ENCODE results near the gene LHPP.

The LHPP gene

GRCh38 chr10:124419635-124420034 lies 42.0 kb upstream of the LHPP start:
- TF ChIP-seq, protein P1, sequence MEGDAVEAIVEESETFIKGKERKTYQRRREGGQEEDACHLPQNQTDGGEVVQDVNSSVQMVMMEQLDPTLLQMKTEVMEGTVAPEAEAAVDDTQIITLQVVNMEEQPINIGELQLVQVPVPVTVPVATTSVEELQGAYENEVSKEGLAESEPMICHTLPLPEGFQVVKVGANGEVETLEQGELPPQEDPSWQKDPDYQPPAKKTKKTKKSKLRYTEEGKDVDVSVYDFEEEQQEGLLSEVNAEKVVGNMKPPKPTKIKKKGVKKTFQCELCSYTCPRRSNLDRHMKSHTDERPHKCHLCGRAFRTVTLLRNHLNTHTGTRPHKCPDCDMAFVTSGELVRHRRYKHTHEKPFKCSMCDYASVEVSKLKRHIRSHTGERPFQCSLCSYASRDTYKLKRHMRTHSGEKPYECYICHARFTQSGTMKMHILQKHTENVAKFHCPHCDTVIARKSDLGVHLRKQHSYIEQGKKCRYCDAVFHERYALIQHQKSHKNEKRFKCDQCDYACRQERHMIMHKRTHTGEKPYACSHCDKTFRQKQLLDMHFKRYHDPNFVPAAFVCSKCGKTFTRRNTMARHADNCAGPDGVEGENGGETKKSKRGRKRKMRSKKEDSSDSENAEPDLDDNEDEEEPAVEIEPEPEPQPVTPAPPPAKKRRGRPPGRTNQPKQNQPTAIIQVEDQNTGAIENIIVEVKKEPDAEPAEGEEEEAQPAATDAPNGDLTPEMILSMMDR (IDR thresholded peaks at IDR 0.05; ENCODE audit: low read depth, low read length): no peak
- no peak for DNase-seq (ENCODE audit: extremely low read depth, low read depth)

DNA sequence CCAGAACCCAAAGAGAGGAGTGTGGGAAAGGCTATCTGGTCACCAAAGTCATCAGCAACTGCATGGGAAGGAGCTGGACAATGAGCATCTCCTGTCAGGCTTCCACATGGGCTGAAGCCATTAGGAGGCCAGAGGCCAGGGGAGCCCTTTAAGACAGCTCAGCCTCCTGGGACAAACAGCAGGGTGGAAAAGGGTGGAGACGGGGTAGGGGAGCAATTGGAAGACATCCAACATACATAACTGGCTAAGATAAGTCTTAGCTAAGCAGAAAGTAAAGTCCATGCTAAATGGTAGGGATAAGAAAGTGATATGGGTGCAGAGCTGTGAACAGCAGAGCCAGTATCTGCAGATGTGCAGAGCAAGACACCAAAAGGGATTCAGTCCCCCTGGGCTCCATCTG lies 41.4 kb upstream of the LHPP start:
- TF ChIP-seq, protein P1 (IDR thresholded peaks at IDR 0.05; ENCODE audit: low read depth, low read length): no peak
- DNase-seq (ENCODE audit: extremely low read depth, low read depth): no peak

DNA sequence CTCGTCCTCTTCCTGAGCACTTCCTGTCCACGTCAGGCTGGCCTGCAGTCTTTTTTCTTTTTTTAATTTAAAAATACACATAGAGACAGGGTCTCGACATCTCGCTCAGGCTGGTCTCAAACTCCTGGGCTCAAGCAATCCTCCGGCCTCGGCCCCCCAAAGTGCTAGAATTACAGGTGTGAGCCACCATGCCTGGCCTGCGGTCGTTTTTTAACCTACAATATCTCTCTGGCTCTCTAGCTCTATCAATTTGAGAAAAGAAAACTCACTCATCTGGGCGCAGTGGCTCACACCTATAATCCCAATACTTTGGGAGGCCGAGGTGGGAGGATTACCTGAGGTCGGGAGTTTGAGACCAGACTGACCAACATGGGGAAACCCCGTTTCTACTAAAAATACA lies 38.9 kb upstream of the LHPP start:
- no peak for DNase-seq (ENCODE audit: extremely low read depth, low read depth)
- TF ChIP-seq, protein P1 (IDR thresholded peaks at IDR 0.05; ENCODE audit: low read depth, low read length): no peak

DNA sequence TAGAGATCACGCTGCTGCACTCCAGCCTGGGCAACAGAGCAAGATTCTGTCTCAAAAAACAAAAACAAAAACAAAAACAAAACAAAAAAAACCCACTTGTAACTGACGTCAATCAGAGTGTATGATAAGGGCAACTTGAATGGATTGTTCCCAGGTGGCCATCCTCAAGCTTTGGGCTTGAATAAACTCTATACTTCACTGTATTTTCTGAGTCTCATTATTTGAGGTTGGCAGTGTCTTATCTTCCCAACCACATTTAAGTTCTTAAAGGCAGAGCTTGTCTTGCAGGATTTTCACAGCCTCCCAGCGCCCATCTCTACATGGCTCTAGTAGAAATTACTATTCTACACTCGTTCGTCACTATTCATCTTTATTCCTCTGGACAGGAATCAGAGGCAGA lies 37.8 kb upstream of the LHPP start:
- TF ChIP-seq, protein P1 (IDR thresholded peaks at IDR 0.05; ENCODE audit: low read depth, low read length): no peak
- no peak for DNase-seq (ENCODE audit: extremely low read depth, low read depth)

DNA sequence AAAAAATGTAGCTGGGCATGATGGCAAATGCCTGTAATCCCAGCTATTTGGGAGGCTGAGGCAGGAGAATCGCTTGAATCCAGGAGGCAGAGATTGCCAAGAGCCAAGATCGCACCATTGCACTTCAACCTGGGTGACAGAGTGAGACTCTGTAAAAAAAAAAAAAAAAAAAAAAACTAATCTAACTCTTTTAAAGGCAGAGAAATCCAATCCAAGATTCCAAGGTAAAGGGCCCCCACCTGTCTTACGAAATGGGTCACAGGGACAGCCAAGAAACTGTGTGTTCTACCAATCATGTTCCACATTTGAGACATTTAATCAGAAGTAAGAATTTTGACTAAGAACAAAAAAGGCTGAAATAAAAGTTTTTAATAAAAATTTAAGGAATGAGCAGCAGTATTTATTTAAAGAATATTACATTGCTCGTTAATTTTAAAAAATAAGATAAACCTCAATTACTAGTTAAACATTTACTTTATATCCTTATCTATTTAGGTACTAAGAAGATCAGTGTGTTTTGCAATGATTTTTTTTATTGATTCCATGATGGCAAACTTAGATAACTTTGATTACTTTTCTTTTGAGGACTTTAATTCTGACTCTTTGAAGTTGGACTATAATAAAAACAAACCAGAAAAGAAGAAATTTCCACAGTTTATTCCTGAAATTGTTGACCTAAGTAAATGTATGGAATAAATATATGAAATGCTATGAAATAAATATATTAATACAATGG lies 36.2 kb upstream of the LHPP start:
- DNase-seq (ENCODE audit: extremely low read depth, low read depth): no peak
- TF ChIP-seq, protein P1 (IDR thresholded peaks at IDR 0.05; ENCODE audit: low read depth, low read length): no peak

GRCh38 chr10:124428207-124428777 lies 33.3 kb upstream of the LHPP start:
- TF ChIP-seq, protein P1 (IDR thresholded peaks at IDR 0.05; ENCODE audit: low read depth, low read length): no peak
- DNase-seq (ENCODE audit: extremely low read depth, low read depth): no peak

DNA sequence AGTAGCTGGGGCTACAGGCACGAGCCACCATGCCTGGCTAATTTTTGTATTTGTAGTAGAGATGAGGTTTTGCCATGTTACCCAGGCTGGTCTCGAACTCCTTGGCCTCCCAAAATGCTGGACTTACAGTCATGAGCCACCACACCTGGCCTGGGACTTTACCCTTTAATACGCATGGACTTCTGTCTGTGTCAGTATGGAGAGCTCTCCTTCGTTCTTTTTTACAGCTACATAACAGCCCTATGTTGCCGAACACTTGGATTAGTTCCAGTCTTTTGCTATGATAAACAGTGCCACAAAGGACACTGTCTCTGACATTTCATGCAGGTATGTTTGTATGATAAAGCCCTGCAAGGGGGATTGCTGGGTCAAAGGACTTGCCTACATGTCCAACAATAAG lies 32.0 kb upstream of the LHPP start:
- TF ChIP-seq, protein P1 (IDR thresholded peaks at IDR 0.05; ENCODE audit: low read depth, low read length): no peak
- no peak for DNase-seq (ENCODE audit: extremely low read depth, low read depth)
